NCI-H1417 (cell line): ENCODE data around the gene CHST1.

ENCODE experiments used
- DNase-seq, 3 experiments: peaks; one replicate each; lab custom pipeline; 2025; lab: John Stamatoyannopoulos, UW

Gene CHST1

GRCh38 chr11:45606514-45607281 is 58.7 kb downstream of the CHST1 start:
- peak; percentile 24 to 86 (median 68) for DNase-seq

GRCh38 chr11:45605051-45605450 is 60.4 kb downstream of the CHST1 start:
- no peak for DNase-seq

- no peak for DNase-seq
Measured at GRCh38 chr11:45603946-45604682, 61.3 kb downstream of the CHST1 start.

- DNase-seq: peak in 2 of 3 experiments; percentile 6 to 31
Measured at GRCh38 chr11:45599161-45599943, 66.1 kb downstream of the CHST1 start.
